Mesothelial cell of epicardium (in vitro differentiated cells): ENCODE data around the gene PARP16. TPM values are rescaled to one million over a fixed set of nuclear protein-coding genes. Genes with fewer than 3 reads are reported as not detected.

Source experiments
- DNase-seq, 2 experiments: peaks; one replicate each; pipeline ENCODE4 v3.0.0; 2021; ENCODE audit warnings: low spot score in 2 of 2; ENCODE audit not compliant: unreplicated experiment in 2 of 2
- H3K27ac Mint-ChIP-seq: 2 replicates; pipeline ENCODE4 v1.8.0; 2021; ENCODE audit warnings: mixed read lengths
- H3K27me3 Mint-ChIP-seq: 2 replicates; pipeline ENCODE4 v1.8.0; 2021; ENCODE audit warnings: low read depth, mixed read lengths
- H3K36me3 Mint-ChIP-seq: 2 replicates; pipeline ENCODE4 v1.8.0; 2021; ENCODE audit warnings: mixed read lengths
- H3K4me1 Mint-ChIP-seq: 2 replicates; pipeline ENCODE4 v1.8.0; 2021; ENCODE audit warnings: mixed read lengths
- H3K4me3 Mint-ChIP-seq: 2 replicates; pipeline ENCODE4 v1.8.0; 2021; ENCODE audit warnings: mild to moderate bottlenecking, moderate library complexity, mixed read lengths
- H3K9me3 Mint-ChIP-seq: 2 replicates; pipeline ENCODE4 v1.8.0; 2021; ENCODE audit warnings: mixed read lengths
- total RNA-seq: library from RNA; stranded (reverse); gene quantifications from 3 replicates; pipeline ENCODE4 v1.2.1, GENCODE V29; 2021
- TF ChIP-seq, protein P1 (sequence below): fragments of 200-600 bp; sonication (generic); IDR thresholded peaks from one replicate; pipeline ENCODE4 v1.5.0; 2021; ENCODE audit warnings: antibody characterized with exemption; ENCODE audit not compliant: unreplicated experiment

PARP16 gene
- total RNA-seq, 1 donor from 2014 or later: 17.7 TPM

DNA sequence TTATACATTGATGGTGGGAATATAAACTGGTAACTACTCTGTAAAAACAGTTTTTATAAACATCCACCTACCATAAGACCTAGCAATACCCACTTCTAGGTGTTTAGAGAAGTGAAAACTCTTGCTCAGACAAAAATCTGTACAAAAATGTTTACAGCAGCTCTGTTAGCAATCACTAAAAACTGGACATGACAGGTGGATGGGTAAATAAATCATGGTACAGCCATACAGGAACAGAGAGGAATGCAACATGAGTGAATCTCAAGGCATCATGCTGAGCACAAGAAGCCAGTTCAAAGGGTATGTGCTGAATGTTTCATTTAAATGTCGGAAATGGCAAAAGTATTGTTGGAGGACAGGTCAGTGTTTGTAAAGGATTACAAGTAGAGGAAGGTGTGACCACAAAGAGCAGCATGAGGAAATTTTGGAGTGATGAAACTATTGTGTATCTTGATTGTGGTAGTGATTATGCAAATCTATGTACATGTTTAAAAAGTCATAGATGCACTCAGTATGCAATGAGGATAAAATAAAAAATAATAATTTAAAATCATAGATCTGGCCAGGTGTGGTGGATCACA, 6.3 kb upstream of the PARP16 start:
- no peak overlapping the region for H3K4me3 Mint-ChIP-seq
- no peak for DNase-seq
- H3K27ac Mint-ChIP-seq: peak overlapping the region; percentile 4
- H3K4me1 Mint-ChIP-seq: peaks cover 16% of the 10 kb centered on the region
- TF ChIP-seq, protein P1, sequence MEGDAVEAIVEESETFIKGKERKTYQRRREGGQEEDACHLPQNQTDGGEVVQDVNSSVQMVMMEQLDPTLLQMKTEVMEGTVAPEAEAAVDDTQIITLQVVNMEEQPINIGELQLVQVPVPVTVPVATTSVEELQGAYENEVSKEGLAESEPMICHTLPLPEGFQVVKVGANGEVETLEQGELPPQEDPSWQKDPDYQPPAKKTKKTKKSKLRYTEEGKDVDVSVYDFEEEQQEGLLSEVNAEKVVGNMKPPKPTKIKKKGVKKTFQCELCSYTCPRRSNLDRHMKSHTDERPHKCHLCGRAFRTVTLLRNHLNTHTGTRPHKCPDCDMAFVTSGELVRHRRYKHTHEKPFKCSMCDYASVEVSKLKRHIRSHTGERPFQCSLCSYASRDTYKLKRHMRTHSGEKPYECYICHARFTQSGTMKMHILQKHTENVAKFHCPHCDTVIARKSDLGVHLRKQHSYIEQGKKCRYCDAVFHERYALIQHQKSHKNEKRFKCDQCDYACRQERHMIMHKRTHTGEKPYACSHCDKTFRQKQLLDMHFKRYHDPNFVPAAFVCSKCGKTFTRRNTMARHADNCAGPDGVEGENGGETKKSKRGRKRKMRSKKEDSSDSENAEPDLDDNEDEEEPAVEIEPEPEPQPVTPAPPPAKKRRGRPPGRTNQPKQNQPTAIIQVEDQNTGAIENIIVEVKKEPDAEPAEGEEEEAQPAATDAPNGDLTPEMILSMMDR: no peak
- no peaks in the 10 kb centered on the region for H3K9me3 Mint-ChIP-seq
- no peaks in the 10 kb centered on the region for H3K27me3 Mint-ChIP-seq
- H3K36me3 Mint-ChIP-seq: no peaks in the 10 kb centered on the region

DNA sequence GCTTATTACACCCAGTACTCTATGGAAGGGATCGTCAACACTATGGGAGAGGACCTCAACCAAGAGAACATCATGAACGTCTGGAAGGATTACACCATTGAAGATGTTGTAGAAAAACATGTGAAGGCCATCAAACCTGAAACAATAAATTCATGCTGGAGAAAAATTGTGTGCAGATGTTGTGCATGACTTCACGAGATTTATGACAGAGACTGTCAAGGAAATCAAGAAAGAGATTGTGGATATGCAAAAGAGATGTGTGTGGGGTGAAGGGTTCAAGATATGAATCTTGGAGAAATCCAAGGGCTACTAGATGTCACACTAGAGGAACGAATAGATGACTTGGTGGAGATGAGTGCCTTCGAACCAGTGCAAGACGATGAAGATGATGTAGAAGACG, 3.5 kb upstream of the PARP16 start:
- peaks cover 23% of the 10 kb centered on the region for H3K4me1 Mint-ChIP-seq

DNA sequence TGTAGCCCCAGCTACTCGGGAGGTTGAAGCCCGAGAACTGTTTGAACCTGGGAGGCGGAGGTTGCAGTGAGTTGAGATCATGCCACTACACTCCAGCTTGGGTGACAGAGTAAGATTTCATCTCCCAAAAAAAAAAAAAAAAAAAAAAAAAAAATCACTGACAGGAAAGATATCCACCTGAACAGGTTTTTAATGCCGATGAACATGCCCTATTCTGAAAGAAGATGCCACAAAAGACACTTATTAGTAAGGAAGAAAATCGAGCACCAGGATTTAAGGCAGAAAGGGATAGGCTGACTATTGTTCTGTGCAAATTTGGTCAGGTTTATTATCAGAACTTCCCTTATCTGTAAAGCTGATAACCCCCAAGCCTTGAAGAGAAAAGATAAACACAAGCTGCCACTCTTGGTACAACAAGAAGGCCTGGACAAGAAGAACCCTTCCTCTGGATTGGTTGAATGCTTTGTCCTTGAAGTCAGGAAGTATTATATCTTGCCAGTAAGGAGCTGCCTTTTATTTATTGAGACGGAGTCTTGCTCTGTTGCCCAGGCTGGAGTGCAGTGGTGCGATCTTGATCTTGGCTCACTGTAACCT, 2.7 kb upstream of the PARP16 start:
- H3K27me3 Mint-ChIP-seq: no peaks in the 10 kb centered on the region
- DNase-seq: no peak
- H3K9me3 Mint-ChIP-seq: no peaks in the 10 kb centered on the region
- TF ChIP-seq, protein P1: no peak
- peaks cover 22% of the 10 kb centered on the region for H3K4me1 Mint-ChIP-seq
- no peak overlapping the region for H3K27ac Mint-ChIP-seq
- no peaks in the 10 kb centered on the region for H3K36me3 Mint-ChIP-seq
- H3K4me3 Mint-ChIP-seq: no peak overlapping the region

More for the DNA sequence above, 3.5 kb upstream of the PARP16 start:
- H3K36me3 Mint-ChIP-seq: no peaks in the 10 kb centered on the region
- H3K27ac Mint-ChIP-seq: no peak overlapping the region
- H3K4me3 Mint-ChIP-seq: no peak overlapping the region
- no peaks in the 10 kb centered on the region for H3K27me3 Mint-ChIP-seq
- no peak for DNase-seq
- TF ChIP-seq, protein P1: no peak
- H3K9me3 Mint-ChIP-seq: no peaks in the 10 kb centered on the region

DNA sequence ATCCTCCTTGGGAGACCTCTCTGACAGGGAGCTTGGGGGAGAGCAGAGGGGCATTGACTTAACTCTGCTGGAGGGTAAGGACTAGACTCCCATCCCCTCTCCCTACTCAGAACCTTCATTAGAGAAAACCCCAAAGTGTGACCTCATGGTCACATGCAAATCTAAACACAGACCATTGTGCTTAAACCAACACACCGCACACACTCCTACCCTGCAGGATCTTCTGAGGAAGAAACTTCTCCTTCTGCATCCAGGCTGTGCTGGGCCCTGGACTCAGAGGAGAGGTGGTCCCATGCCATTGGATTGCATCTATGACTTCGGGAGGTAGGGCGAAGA, 805 bp upstream of the PARP16 start:
- peaks cover 7% of the 10 kb centered on the region for H3K36me3 Mint-ChIP-seq
- H3K27me3 Mint-ChIP-seq: no peaks in the 10 kb centered on the region
- peak overlapping the region; percentile 84 for H3K27ac Mint-ChIP-seq

DNA sequence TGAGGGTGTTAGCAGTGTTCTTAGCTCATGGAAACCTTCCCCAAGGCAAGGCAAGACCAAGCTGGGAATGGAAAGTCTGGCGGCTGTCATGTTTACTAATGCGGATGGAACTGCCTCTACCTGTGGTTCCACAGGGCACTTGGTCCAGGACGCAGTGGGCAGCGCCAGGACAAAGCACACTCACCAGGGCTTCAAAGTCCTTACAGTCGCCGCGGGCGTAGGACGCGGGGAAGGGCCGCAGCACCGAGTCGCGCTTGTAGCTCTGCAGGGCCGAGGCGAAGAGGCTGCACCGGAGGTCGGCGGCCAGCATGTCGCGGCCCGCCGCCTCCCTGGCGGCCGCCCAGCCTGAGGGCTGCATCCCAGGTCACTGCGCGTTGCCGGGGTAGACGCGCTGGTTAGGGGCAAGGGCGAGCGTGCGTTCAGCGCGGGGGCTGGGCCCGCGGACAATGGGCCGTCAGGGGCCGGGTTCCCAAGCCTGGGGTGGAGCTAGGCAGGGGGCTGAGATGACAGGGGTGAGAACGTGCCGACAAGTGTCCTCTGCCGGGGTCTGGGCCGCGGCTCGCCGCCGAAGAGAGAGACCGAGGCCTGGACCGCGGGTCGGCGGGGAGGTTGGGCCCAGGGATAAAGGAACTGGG, 497 bp downstream of the PARP16 start:
- Mint-ChIP-seq H3K27me3 (no peaks in the 10 kb centered on the region), H3K4me3 (peak overlapping the region; percentile 79), H3K27ac (peak overlapping the region; percentile 85), H3K9me3 (no peaks in the 10 kb centered on the region), H3K4me1 (peaks cover 22% of the 10 kb centered on the region), H3K36me3 (peaks cover 10% of the 10 kb centered on the region)
- peak in 1 of 2 experiments; percentile 24 for DNase-seq
- TF ChIP-seq, protein P1: no peak

More for the DNA sequence above, 805 bp upstream of the PARP16 start:
- Mint-ChIP-seq H3K9me3 (no peaks in the 10 kb centered on the region), H3K4me1 (peaks cover 22% of the 10 kb centered on the region), H3K4me3 (peak overlapping the region; percentile 79)
- no peak for DNase-seq
- TF ChIP-seq, protein P1: no peak
